CD4-positive, alpha-beta T cell treated with Interleukin-4 for 1 hour (primary cell): ENCODE results near the gene ZNF223.

Experiments used
- DNase-seq, 2 donors: peaks; one replicate each; pipeline ENCODE4 v3.0.0-alpha.2; 2020 to 2022

Gene ZNF223

GRCh38 chr19:44072543-44073401, 20.9 kb downstream of the ZNF223 start:
- DNase-seq: no peak

GRCh38 chr19:44076325-44076724, 24.5 kb downstream of the ZNF223 start:
- no peak for DNase-seq

GRCh38 chr19:44092108-44092507, 40.3 kb downstream of the ZNF223 start:
- DNase-seq: no peak

GRCh38 chr19:44093931-44094765, 42.3 kb downstream of the ZNF223 start, which contains the start of gene ZNF224:
ZNF224 (plus strand) TSS chr19:44094361; CDS start chr19:44097874, 3,513 bp downstream.
- peak; percentile 88 to 89 for DNase-seq

GRCh38 chr19:44107751-44108150, 55.9 kb downstream of the ZNF223 start:
- no peak for DNase-seq

- no peak for DNase-seq
Observed at GRCh38 chr19:44109458-44109857, 57.6 kb downstream of the ZNF223 start.

- DNase-seq: no peak
Observed at GRCh38 chr19:44111910-44112463, 60.2 kb downstream of the ZNF223 start.

- DNase-seq: no peak
Observed at GRCh38 chr19:44112802-44113137, 60.9 kb downstream of the ZNF223 start.

GRCh38 chr19:44113138-44113783, 61.4 kb downstream of the ZNF223 start, which contains the start of gene ZNF225:
ZNF225 (plus strand) TSS chr19:44113399; CDS start chr19:44115828, 2,429 bp downstream.
- DNase-seq: peak; percentile 94

GRCh38 chr19:44113784-44114390, 62.1 kb downstream of the ZNF223 start:
- DNase-seq: no peak
